ENCODE measurements around the gene SCAI. TPM values are rescaled to one million over a fixed set of nuclear protein-coding genes. Genes with fewer than 3 reads are reported as not detected.

The SCAI gene
- total RNA-seq, 6 experiments from 2014 or later, result 4.7 to 7.2 (median 5.6) TPM

DNA sequence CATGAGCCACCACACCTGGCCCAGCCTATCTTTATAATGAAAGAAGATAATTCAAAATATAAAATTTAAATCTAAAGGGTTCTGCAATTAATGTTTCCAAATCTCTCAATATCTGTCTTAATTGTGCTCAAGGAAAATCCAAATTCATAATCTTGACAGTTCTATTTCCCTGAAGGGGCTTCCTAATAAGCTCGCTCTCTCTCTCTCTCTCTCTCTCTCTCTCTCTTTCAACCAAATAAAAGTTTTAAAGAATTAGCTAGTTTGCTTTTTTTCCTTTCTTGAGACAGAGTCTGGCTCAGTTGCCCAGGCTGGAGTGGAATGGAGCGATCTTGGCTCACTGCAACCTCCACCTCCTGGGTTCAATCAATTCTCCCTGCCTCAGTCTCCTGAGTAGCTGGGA is 13.2 kb upstream of the SCAI start:
- Mint-ChIP-seq H3K4me1 (ENCODE audit: low read depth) (peaks cover 20% of the 10 kb centered on the region), H3K27ac (no peak overlapping the region), H3K27me3 (ENCODE audit: insufficient read depth) (peaks cover 3% of the 10 kb centered on the region; the same call in 1 of the 2 replicates), H3K4me3 (no peak overlapping the region), H3K36me3 (ENCODE audit: low read depth) (peaks cover 13% of the 10 kb centered on the region), H3K9me3 (no peaks in the 10 kb centered on the region)
- TF ChIP-seq, protein P1, sequence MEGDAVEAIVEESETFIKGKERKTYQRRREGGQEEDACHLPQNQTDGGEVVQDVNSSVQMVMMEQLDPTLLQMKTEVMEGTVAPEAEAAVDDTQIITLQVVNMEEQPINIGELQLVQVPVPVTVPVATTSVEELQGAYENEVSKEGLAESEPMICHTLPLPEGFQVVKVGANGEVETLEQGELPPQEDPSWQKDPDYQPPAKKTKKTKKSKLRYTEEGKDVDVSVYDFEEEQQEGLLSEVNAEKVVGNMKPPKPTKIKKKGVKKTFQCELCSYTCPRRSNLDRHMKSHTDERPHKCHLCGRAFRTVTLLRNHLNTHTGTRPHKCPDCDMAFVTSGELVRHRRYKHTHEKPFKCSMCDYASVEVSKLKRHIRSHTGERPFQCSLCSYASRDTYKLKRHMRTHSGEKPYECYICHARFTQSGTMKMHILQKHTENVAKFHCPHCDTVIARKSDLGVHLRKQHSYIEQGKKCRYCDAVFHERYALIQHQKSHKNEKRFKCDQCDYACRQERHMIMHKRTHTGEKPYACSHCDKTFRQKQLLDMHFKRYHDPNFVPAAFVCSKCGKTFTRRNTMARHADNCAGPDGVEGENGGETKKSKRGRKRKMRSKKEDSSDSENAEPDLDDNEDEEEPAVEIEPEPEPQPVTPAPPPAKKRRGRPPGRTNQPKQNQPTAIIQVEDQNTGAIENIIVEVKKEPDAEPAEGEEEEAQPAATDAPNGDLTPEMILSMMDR (IDR thresholded peaks at IDR 0.05), result no peak
- DNase-seq, result no peak

DNA sequence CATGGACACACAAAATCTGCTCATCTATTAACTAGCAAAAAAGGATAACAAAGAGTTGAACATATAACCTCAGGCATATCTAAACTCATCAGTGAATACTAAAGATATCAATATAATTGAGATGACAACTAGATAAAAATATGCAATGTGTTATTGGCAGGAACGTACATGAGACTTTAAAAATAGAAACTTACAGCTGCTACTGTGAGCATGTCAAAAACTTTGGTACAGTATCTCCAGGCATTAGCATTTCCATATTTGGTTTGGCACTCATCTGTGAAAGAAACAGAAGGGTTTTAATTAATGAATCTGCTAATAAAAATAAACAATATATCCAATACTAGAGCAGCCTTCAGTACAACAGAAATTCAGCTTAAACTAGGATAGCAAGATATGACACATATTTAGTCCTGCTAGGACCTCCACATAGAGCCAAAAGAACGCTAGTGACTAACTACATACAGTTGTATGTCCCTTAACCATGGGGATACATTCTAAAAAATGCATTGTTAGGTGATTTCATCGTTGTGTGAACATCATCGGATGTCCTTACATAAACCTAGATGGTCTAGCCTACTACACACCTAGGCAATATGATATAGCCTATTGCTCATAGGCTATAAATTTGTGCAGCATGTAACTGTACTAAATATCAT is 10.5 kb upstream of the SCAI start:
- peaks cover 3% of the 10 kb centered on the region; the same call in 1 of the 2 replicates for H3K27me3 Mint-ChIP-seq (ENCODE audit: insufficient read depth)
- no peaks in the 10 kb centered on the region for H3K9me3 Mint-ChIP-seq
- no peak for DNase-seq
- peaks cover 6% of the 10 kb centered on the region for H3K4me1 Mint-ChIP-seq (ENCODE audit: low read depth)
- TF ChIP-seq, protein P1 (IDR thresholded peaks at IDR 0.05), result no peak
- no peak overlapping the region for H3K4me3 Mint-ChIP-seq
- H3K27ac Mint-ChIP-seq, result no peak overlapping the region; the same call in 1 of the 2 replicates
- peaks cover 26% of the 10 kb centered on the region for H3K36me3 Mint-ChIP-seq (ENCODE audit: low read depth)

- H3K36me3 Mint-ChIP-seq (ENCODE audit: low read depth), result peaks cover 26% of the 10 kb centered on the region
- no peak for DNase-seq
- no peak overlapping the region for H3K27ac Mint-ChIP-seq
- TF ChIP-seq, protein P1 (IDR thresholded peaks at IDR 0.05), result no peak
- no peak overlapping the region for H3K4me3 Mint-ChIP-seq
- H3K9me3 Mint-ChIP-seq, result no peaks in the 10 kb centered on the region
- no peaks in the 10 kb centered on the region for H3K27me3 Mint-ChIP-seq (ENCODE audit: insufficient read depth)
- H3K4me1 Mint-ChIP-seq (ENCODE audit: low read depth), result peaks cover 14% of the 10 kb centered on the region
Measured at GRCh38 chr9:125151730-125152129, 8.4 kb upstream of the SCAI start.

GRCh38 chr9:125150349-125151245 is 7.3 kb upstream of the SCAI start:
- Mint-ChIP-seq H3K4me1 (ENCODE audit: low read depth) (peaks cover 23% of the 10 kb centered on the region), H3K27ac (no peak overlapping the region), H3K9me3 (no peaks in the 10 kb centered on the region), H3K27me3 (ENCODE audit: insufficient read depth) (no peaks in the 10 kb centered on the region), H3K4me3 (no peak overlapping the region), H3K36me3 (ENCODE audit: low read depth) (peaks cover 26% of the 10 kb centered on the region)
- TF ChIP-seq, protein P1 (IDR thresholded peaks at IDR 0.05), result no peak
- no peak for DNase-seq

DNA sequence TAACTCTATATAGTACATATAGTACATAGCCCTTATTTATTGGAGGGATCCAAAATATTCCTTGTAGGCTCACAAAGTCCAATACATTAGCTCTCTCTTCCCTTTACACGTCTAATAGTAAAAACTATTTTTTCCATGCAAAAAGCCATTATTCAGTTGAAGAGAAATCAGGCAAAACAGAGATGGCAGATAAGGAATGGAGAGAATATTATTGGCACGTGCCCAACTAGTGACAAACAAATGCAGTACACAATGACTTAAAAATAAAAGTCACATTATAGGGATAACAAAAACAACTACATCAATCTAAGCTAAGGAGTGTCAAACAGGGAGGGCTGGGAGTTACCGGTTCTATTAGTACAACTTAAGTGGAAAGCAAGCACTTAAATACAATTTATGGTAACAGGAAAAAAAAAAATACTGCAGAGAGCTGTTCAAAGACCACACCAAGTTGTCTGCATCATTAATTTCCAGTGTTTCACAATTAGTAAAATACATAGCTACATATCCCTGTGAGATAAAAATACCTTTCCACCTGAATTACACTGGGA is 4.1 kb upstream of the SCAI start:
- Mint-ChIP-seq H3K27me3 (ENCODE audit: insufficient read depth) (no peaks in the 10 kb centered on the region), H3K9me3 (no peaks in the 10 kb centered on the region), H3K4me1 (ENCODE audit: low read depth) (peaks cover 27% of the 10 kb centered on the region), H3K36me3 (ENCODE audit: low read depth) (peaks cover 13% of the 10 kb centered on the region), H3K4me3 (no peak overlapping the region), H3K27ac (no peak overlapping the region)
- TF ChIP-seq, protein P1 (IDR thresholded peaks at IDR 0.05), result no peak
- no peak for DNase-seq
